Stomach (tissue), 4 donors: Measurements from ENCODE around the gene TRAF7.
"Not testable (repeated sequence)": the region's sequence is repeated elsewhere in the genome, so short reads cannot be mapped to it uniquely, and the experiment has no call there.

Source experiments
- CTCF ChIP-seq, 7 experiments: fragments of 450-650 bp in 4 of 7; fragments of 200-600 bp in 3 of 7; sonication (generic) in 3 of 7; IDR thresholded peaks; one replicate each; pipeline ENCODE4 v1.5.1; 2016 to 2019; ENCODE audit warnings: antibody characterized with exemption in 7 of 7, control low read depth in 2 of 7, mild to moderate bottlenecking in 1 of 7
- POLR2A ChIP-seq, 4 donors: fragments of 450-650 bp; IDR thresholded peaks; one replicate each; pipeline ENCODE4 v1.6.1; 2016; ENCODE audit warnings: antibody characterized with exemption in 4 of 4, control low read depth in 2 of 4, mild to moderate bottlenecking in 1 of 4, moderate library complexity in 1 of 4

- not testable (repeated sequence) for TF ChIP-seq CTCF, POLR2A (IDR thresholded peaks at IDR 0.05)
Observed at GRCh38 chr16:2114225-2114624, 41.4 kb upstream of the TRAF7 start.
